Panc1 (cell line): ENCODE measurements around the gene AHCTF1. TPM values are rescaled to one million over a fixed set of nuclear protein-coding genes. Genes with fewer than 3 reads are reported as not detected.

Experiments used
- ATAC-seq: fragments of 200-7000 bp; cut with Tn5 transposase; 2 replicates; pipeline ENCODE4 v1.9.1; 2020; ENCODE audit warnings: mild to moderate bottlenecking, moderate library complexity
- BruUV-seq: library from RNA; stranded (reverse); fragments of 400-500 nt; replicated peaks from 2 replicates; lab custom pipeline; 2021; lab: Mats Ljungman, UMichigan
- CTCF ChIA-PET: fragments of 300-600 bp; sonication (Branson Sonifier 250); formaldehyde crosslinking; loops from one replicate; lab custom pipeline; 2022; ENCODE audit warnings: antibody characterized with exemption; lab: Charles Lee
- POLR2A ChIA-PET: fragments of 300-600 bp; sonication (Branson Sonifier 250); formaldehyde crosslinking; loops from one replicate; lab custom pipeline; 2022; ENCODE audit warnings: antibody characterized with exemption; lab: Charles Lee
- DNase-seq: peaks from one replicate; pipeline ENCODE4 v3.0.0-alpha.2; 2010; ENCODE audit warnings: low read depth, low spot score
- H3K27ac ChIP-seq: 2 replicates; pipeline ENCODE4 v1.5.1; 2011; ENCODE audit warnings: mild to moderate bottlenecking, low read length, inconsistent platforms
- H3K27me3 ChIP-seq: fragments of 200-500 bp; sonication (Bioruptor generic); 2 replicates; pipeline ENCODE4 v1.6.0; 2014; ENCODE audit warnings: low read length, inconsistent platforms; ENCODE audit not compliant: control insufficient read depth, insufficient read depth
- H3K36me3 ChIP-seq: fragments of 200-500 bp; sonication (Bioruptor generic); 2 replicates; pipeline ENCODE4 v1.5.1; 2014; ENCODE audit warnings: inconsistent platforms, mild to moderate bottlenecking, low read length, moderate library complexity; ENCODE audit not compliant: control insufficient read depth, insufficient read depth
- H3K4me1 ChIP-seq: 2 replicates; pipeline ENCODE4 v1.5.1; 2011; ENCODE audit warnings: inconsistent platforms, mild to moderate bottlenecking, low read length, moderate library complexity; ENCODE audit not compliant: control insufficient read depth, insufficient read depth
- H3K4me3 ChIP-seq, 2 experiments: 2 replicates each; pipeline ENCODE4 v1.5.1; 2011 to 2012; ENCODE audit warnings: low read depth in 2 of 2, low read length in 2 of 2, mild to moderate bottlenecking in 2 of 2, inconsistent platforms in 1 of 2, moderate library complexity in 1 of 2
- H3K9me3 ChIP-seq: fragments of 200-500 bp; sonication (Bioruptor generic); 2 replicates; pipeline ENCODE4 v1.5.1; 2014; ENCODE audit warnings: low read depth, mild to moderate bottlenecking, inconsistent platforms, low read length, moderate library complexity; ENCODE audit not compliant: control insufficient read depth, insufficient read depth
- POLR2AphosphoS5 ChIP-seq: IDR thresholded peaks from 2 replicates; pipeline ENCODE4 v1.6.1; 2012; ENCODE audit warnings: mild to moderate bottlenecking, low read depth, low read length, moderate library complexity
- SIN3A ChIP-seq: IDR thresholded peaks from 2 replicates; pipeline ENCODE4 v1.6.1; 2012; ENCODE audit warnings: low read depth, mild to moderate bottlenecking, low read length, moderate library complexity, borderline replicate concordance; ENCODE audit not compliant: insufficient read depth
- TCF7L2 ChIP-seq: IDR thresholded peaks from 2 replicates; pipeline ENCODE4 v1.6.1; 2011; ENCODE audit warnings: mild to moderate bottlenecking, low read depth, low read length, inconsistent platforms
- in situ Hi-C: cut with HindIII; loops from 2 replicates; pipeline ENCODE4 v1.10.0; 2016; ENCODE audit warnings: low sequenced_read_pairs, low pct_unique_long_range_greater_than_20kb
- intact Hi-C: fragments of 100-400 bp; cut with micrococcal nuclease; formaldehyde crosslinking; loops from one replicate; pipeline ENCODE4 v1.10.0; 2022; ENCODE audit not compliant: unreplicated experiment
- total RNA-seq: library from RNA; stranded (reverse); gene quantifications from one replicate; pipeline ENCODE4 v1.2.1, GENCODE V29; 2021; ENCODE audit not compliant: unreplicated experiment
- TF ChIP-seq, protein P1 (sequence below): fragments of 450-650 bp; IDR thresholded peaks from 2 replicates; pipeline ENCODE4 v1.5.1; 2017; ENCODE audit warnings: mild to moderate bottlenecking
- TF ChIP-seq, protein P2 (sequence below), 2 experiments: IDR thresholded peaks; 2 replicates each; pipeline ENCODE4 v1.6.1; 2011 to 2012; ENCODE audit warnings: low read depth in 2 of 2, control low read depth in 1 of 2, low read length in 1 of 2, mild to moderate bottlenecking in 1 of 2, moderate library complexity in 1 of 2; ENCODE audit not compliant: insufficient read depth in 1 of 2

Gene AHCTF1
- total RNA-seq, 1 experiment from 2014 or later: 49.9 TPM

DNA sequence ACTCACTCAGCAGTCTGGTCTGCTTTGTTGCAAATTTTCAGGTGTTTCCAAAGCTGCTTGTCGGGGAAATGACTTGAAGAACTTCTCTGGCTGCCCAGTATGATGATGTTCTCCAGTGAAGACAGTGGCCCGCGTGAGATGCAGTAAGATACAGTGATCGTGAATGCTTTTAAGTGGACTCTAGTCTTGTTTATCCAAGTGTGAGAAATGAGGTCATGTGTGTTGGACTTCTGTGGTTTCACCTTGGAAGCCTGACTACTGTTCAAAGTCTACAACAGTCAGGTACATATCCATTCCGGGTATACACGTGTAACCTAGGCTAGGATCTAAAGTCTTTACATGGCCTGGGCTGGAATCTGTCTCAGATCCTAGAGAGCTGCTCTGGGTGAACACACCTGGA lies 47.0 kb upstream of the AHCTF1 start:
- H3K4me1 ChIP-seq: no peaks in the 10 kb centered on the region
- no peak for TF ChIP-seq POLR2AphosphoS5
- TF ChIP-seq TCF7L2: no peak
- TF ChIP-seq, protein P1, sequence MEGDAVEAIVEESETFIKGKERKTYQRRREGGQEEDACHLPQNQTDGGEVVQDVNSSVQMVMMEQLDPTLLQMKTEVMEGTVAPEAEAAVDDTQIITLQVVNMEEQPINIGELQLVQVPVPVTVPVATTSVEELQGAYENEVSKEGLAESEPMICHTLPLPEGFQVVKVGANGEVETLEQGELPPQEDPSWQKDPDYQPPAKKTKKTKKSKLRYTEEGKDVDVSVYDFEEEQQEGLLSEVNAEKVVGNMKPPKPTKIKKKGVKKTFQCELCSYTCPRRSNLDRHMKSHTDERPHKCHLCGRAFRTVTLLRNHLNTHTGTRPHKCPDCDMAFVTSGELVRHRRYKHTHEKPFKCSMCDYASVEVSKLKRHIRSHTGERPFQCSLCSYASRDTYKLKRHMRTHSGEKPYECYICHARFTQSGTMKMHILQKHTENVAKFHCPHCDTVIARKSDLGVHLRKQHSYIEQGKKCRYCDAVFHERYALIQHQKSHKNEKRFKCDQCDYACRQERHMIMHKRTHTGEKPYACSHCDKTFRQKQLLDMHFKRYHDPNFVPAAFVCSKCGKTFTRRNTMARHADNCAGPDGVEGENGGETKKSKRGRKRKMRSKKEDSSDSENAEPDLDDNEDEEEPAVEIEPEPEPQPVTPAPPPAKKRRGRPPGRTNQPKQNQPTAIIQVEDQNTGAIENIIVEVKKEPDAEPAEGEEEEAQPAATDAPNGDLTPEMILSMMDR: no peak
- TF ChIP-seq SIN3A: no peak
- TF ChIP-seq, protein P2, sequence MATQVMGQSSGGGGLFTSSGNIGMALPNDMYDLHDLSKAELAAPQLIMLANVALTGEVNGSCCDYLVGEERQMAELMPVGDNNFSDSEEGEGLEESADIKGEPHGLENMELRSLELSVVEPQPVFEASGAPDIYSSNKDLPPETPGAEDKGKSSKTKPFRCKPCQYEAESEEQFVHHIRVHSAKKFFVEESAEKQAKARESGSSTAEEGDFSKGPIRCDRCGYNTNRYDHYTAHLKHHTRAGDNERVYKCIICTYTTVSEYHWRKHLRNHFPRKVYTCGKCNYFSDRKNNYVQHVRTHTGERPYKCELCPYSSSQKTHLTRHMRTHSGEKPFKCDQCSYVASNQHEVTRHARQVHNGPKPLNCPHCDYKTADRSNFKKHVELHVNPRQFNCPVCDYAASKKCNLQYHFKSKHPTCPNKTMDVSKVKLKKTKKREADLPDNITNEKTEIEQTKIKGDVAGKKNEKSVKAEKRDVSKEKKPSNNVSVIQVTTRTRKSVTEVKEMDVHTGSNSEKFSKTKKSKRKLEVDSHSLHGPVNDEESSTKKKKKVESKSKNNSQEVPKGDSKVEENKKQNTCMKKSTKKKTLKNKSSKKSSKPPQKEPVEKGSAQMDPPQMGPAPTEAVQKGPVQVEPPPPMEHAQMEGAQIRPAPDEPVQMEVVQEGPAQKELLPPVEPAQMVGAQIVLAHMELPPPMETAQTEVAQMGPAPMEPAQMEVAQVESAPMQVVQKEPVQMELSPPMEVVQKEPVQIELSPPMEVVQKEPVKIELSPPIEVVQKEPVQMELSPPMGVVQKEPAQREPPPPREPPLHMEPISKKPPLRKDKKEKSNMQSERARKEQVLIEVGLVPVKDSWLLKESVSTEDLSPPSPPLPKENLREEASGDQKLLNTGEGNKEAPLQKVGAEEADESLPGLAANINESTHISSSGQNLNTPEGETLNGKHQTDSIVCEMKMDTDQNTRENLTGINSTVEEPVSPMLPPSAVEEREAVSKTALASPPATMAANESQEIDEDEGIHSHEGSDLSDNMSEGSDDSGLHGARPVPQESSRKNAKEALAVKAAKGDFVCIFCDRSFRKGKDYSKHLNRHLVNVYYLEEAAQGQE (IDR thresholded peaks at IDR 0.05; ENCODE audit: insufficient read depth in 1 of 2, low read depth in 2 of 2, low read length in 1 of 2): no peak
- H3K36me3 ChIP-seq: no peaks in the 10 kb centered on the region
- ChIA-PET CTCF (no interaction called here), POLR2A (no interaction called here)
- ATAC-seq: no peak
- H3K27me3 ChIP-seq: no peaks in the 10 kb centered on the region
- H3K9me3 ChIP-seq: peaks cover 85% of the 10 kb centered on the region
- H3K4me3 ChIP-seq: no peak overlapping the region
- BruUV-seq: no TSS peak
- DNase-seq: no peak
- in situ Hi-C loops (no loop called here), intact Hi-C loops (no loop called here)
- H3K27ac ChIP-seq: no peak overlapping the region

DNA sequence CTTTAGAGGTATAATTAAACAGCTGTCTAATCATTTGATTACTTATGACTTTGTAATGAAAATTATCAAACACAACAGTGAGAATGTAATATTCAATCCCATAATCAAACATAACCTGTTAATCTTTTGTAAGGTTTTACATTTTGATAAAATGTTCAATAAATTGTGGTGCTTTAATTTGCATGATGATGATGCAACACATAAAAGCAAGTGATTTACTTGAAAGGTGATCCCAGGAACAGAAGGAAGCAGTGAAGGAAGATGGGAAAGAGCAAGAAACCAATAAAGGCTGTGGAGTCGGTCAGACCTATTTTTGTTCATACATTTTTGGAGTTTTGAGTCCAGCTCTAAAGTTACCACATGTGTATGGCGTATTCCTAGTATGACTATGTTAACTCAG lies 46.5 kb upstream of the AHCTF1 start:
- no peak overlapping the region for H3K27ac ChIP-seq
- ATAC-seq: no peak
- H3K4me1 ChIP-seq: no peaks in the 10 kb centered on the region
- in situ Hi-C loops: no loop called here
- intact Hi-C loops: no loop called here
- no peaks in the 10 kb centered on the region for H3K36me3 ChIP-seq
- BruUV-seq: no TSS peak
- no peak overlapping the region for H3K4me3 ChIP-seq
- H3K27me3 ChIP-seq: no peaks in the 10 kb centered on the region
- DNase-seq: no peak
- POLR2A ChIA-PET: no interaction called here
- TF ChIP-seq TCF7L2 (no peak), POLR2AphosphoS5 (no peak), SIN3A (no peak)
- TF ChIP-seq, protein P1: no peak
- TF ChIP-seq, protein P2 (IDR thresholded peaks at IDR 0.05; ENCODE audit: insufficient read depth in 1 of 2, low read depth in 2 of 2, low read length in 1 of 2): no peak
- peaks cover 80% of the 10 kb centered on the region for H3K9me3 ChIP-seq
- CTCF ChIA-PET: no interaction called here
